ENCODE results near the gene TASP1. TPM values are rescaled to one million over a fixed set of nuclear protein-coding genes. Genes with fewer than 3 reads are reported as not detected.

Gene TASP1
- total RNA-seq, 1 donor from 2014 or later: 13.5 TPM

- TF ChIP-seq CTCF (IDR thresholded peaks at IDR 0.05; ENCODE audit: partially characterized antibody, unreplicated experiment): no peak
- H3K27me3 Mint-ChIP-seq (ENCODE audit: unreplicated experiment): peaks cover 5% of the 10 kb centered on the region
- H3K36me3 Mint-ChIP-seq (ENCODE audit: unreplicated experiment): no peaks in the 10 kb centered on the region
- H3K27ac Mint-ChIP-seq (ENCODE audit: unreplicated experiment): no peak overlapping the region
- no peak for DNase-seq
- no peaks in the 10 kb centered on the region for H3K4me1 Mint-ChIP-seq (ENCODE audit: low read depth, unreplicated experiment)
- peaks cover 2% of the 10 kb centered on the region for H3K9me3 Mint-ChIP-seq (ENCODE audit: unreplicated experiment)
- H3K4me3 Mint-ChIP-seq (ENCODE audit: unreplicated experiment): no peak overlapping the region
Observed at GRCh38 chr20:13525225-13525940, 113.3 kb downstream of the TASP1 start.

- Mint-ChIP-seq H3K36me3 (ENCODE audit: unreplicated experiment) (no peaks in the 10 kb centered on the region), H3K27ac (ENCODE audit: unreplicated experiment) (no peak overlapping the region), H3K27me3 (ENCODE audit: unreplicated experiment) (peaks cover 5% of the 10 kb centered on the region), H3K4me1 (ENCODE audit: low read depth, unreplicated experiment) (no peaks in the 10 kb centered on the region), H3K4me3 (ENCODE audit: unreplicated experiment) (no peak overlapping the region), H3K9me3 (ENCODE audit: unreplicated experiment) (peaks cover 2% of the 10 kb centered on the region)
- no peak for DNase-seq
- no peak for TF ChIP-seq CTCF (IDR thresholded peaks at IDR 0.05; ENCODE audit: partially characterized antibody, unreplicated experiment)
Observed at GRCh38 chr20:13524339-13524738, 114.4 kb downstream of the TASP1 start.

- Mint-ChIP-seq H3K27ac (ENCODE audit: unreplicated experiment) (no peak overlapping the region), H3K9me3 (ENCODE audit: unreplicated experiment) (no peaks in the 10 kb centered on the region), H3K27me3 (ENCODE audit: unreplicated experiment) (peaks cover 2% of the 10 kb centered on the region), H3K36me3 (ENCODE audit: unreplicated experiment) (no peaks in the 10 kb centered on the region), H3K4me1 (ENCODE audit: low read depth, unreplicated experiment) (peaks cover 4% of the 10 kb centered on the region), H3K4me3 (ENCODE audit: unreplicated experiment) (no peak overlapping the region)
- TF ChIP-seq CTCF (IDR thresholded peaks at IDR 0.05; ENCODE audit: partially characterized antibody, unreplicated experiment): no peak
- DNase-seq: no peak
Observed at GRCh38 chr20:13517831-13518230, 120.9 kb downstream of the TASP1 start.

GRCh38 chr20:13515796-13516558 is 122.8 kb downstream of the TASP1 start:
- peaks cover 2% of the 10 kb centered on the region for H3K9me3 Mint-ChIP-seq (ENCODE audit: unreplicated experiment)
- no peak for TF ChIP-seq CTCF (IDR thresholded peaks at IDR 0.05; ENCODE audit: partially characterized antibody, unreplicated experiment)
- no peak for DNase-seq
- H3K36me3 Mint-ChIP-seq (ENCODE audit: unreplicated experiment): no peaks in the 10 kb centered on the region
- H3K4me1 Mint-ChIP-seq (ENCODE audit: low read depth, unreplicated experiment): peaks cover 4% of the 10 kb centered on the region
- peaks cover 2% of the 10 kb centered on the region for H3K27me3 Mint-ChIP-seq (ENCODE audit: unreplicated experiment)
- H3K4me3 Mint-ChIP-seq (ENCODE audit: unreplicated experiment): no peak overlapping the region
- H3K27ac Mint-ChIP-seq (ENCODE audit: unreplicated experiment): no peak overlapping the region

- peaks cover 2% of the 10 kb centered on the region for H3K9me3 Mint-ChIP-seq (ENCODE audit: unreplicated experiment)
- no peak for DNase-seq
- peaks cover 4% of the 10 kb centered on the region for H3K4me1 Mint-ChIP-seq (ENCODE audit: low read depth, unreplicated experiment)
- H3K4me3 Mint-ChIP-seq (ENCODE audit: unreplicated experiment): no peak overlapping the region
- no peak for TF ChIP-seq CTCF (IDR thresholded peaks at IDR 0.05; ENCODE audit: partially characterized antibody, unreplicated experiment)
- H3K36me3 Mint-ChIP-seq (ENCODE audit: unreplicated experiment): no peaks in the 10 kb centered on the region
- H3K27ac Mint-ChIP-seq (ENCODE audit: unreplicated experiment): no peak overlapping the region
- H3K27me3 Mint-ChIP-seq (ENCODE audit: unreplicated experiment): peaks cover 2% of the 10 kb centered on the region
Observed at GRCh38 chr20:13515291-13515690, 123.4 kb downstream of the TASP1 start.
